Activated naive CD8-positive, alpha-beta T cell treated with anti-CD3 and anti-CD28 coated beads for 36 hours (primary cell): ENCODE results near the gene ARL15. TPM values are rescaled to one million over a fixed set of nuclear protein-coding genes. Genes with fewer than 3 reads are reported as not detected.

Source experiments
- DNase-seq: peaks from one replicate; pipeline ENCODE4 v3.0.0; 2021
- H3K27ac Mint-ChIP-seq: one replicate; pipeline ENCODE4 v1.8.0; 2022; ENCODE audit warnings: mild to moderate bottlenecking, moderate library complexity, mixed read lengths
- H3K27me3 Mint-ChIP-seq: one replicate; pipeline ENCODE4 v1.8.0; 2022; ENCODE audit warnings: mild to moderate bottlenecking, mixed read lengths
- H3K36me3 Mint-ChIP-seq: one replicate; pipeline ENCODE4 v1.8.0; 2021; ENCODE audit warnings: mild to moderate bottlenecking, mixed read lengths
- H3K4me1 Mint-ChIP-seq: one replicate; pipeline ENCODE4 v1.8.0; 2021; ENCODE audit warnings: mixed read lengths
- H3K4me3 Mint-ChIP-seq: one replicate; pipeline ENCODE4 v1.8.0; 2022; ENCODE audit warnings: mild to moderate bottlenecking, moderate library complexity, mixed read lengths
- H3K9me3 Mint-ChIP-seq: one replicate; pipeline ENCODE4 v1.8.0; 2022; ENCODE audit warnings: mixed read lengths
- total RNA-seq, 2 experiments: library from RNA; stranded (reverse); gene quantifications; one replicate each; pipeline ENCODE4 v1.2.3, GENCODE V29; 2021

The ARL15 gene
- total RNA-seq, 2 experiments from 2014 or later: 4.1 to 5.5 TPM

- Mint-ChIP-seq H3K4me3 (no peak overlapping the region), H3K27ac (no peak overlapping the region), H3K9me3 (no peaks in the 10 kb centered on the region), H3K27me3 (no peaks in the 10 kb centered on the region), H3K4me1 (no peaks in the 10 kb centered on the region), H3K36me3 (no peaks in the 10 kb centered on the region)
- no peak for DNase-seq
Measured at GRCh38 chr5:54040018-54040417, 270.4 kb downstream of the ARL15 start.

- Mint-ChIP-seq H3K27ac (no peak overlapping the region), H3K27me3 (no peaks in the 10 kb centered on the region), H3K36me3 (peaks cover 6% of the 10 kb centered on the region), H3K4me3 (no peak overlapping the region), H3K9me3 (no peaks in the 10 kb centered on the region), H3K4me1 (no peaks in the 10 kb centered on the region)
- DNase-seq: no peak
Measured at GRCh38 chr5:54037205-54037604, 273.2 kb downstream of the ARL15 start.

GRCh38 chr5:54030981-54031380 lies 279.4 kb downstream of the ARL15 start:
- DNase-seq: no peak
- H3K27ac Mint-ChIP-seq: no peak overlapping the region
- no peaks in the 10 kb centered on the region for H3K9me3 Mint-ChIP-seq
- no peaks in the 10 kb centered on the region for H3K27me3 Mint-ChIP-seq
- no peaks in the 10 kb centered on the region for H3K4me1 Mint-ChIP-seq
- no peak overlapping the region for H3K4me3 Mint-ChIP-seq
- H3K36me3 Mint-ChIP-seq: peaks cover 8% of the 10 kb centered on the region

GRCh38 chr5:54024466-54024865 lies 285.9 kb downstream of the ARL15 start:
- Mint-ChIP-seq H3K27me3 (no peaks in the 10 kb centered on the region), H3K4me3 (no peak overlapping the region), H3K27ac (no peak overlapping the region), H3K9me3 (no peaks in the 10 kb centered on the region), H3K36me3 (peaks cover 8% of the 10 kb centered on the region), H3K4me1 (peaks cover 28% of the 10 kb centered on the region)
- no peak for DNase-seq

DNA sequence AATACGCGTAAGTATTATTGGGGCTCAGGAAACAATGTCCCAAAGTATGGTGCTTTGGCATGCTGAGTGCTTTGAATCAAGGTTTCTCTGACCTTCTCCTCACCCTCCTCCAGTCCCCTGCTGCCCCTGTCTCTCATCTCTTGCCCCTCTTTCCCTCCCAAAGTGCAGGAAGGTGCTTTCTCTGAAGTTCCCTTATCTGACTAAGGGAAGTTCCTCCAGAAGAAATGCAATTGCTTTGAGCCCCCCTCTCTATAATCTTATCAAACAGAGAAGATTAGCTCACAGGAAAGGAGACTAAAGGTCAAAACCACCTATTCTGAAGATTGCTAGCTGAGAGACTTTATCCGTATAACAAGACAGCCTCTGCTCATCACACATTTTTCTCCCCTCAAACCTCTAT lies 288.1 kb downstream of the ARL15 start:
- DNase-seq: no peak
- Mint-ChIP-seq H3K27ac (peak overlapping the region; percentile 89), H3K9me3 (no peaks in the 10 kb centered on the region), H3K4me1 (peaks cover 28% of the 10 kb centered on the region), H3K36me3 (peaks cover 11% of the 10 kb centered on the region), H3K27me3 (no peaks in the 10 kb centered on the region), H3K4me3 (peak overlapping the region; percentile 73)

GRCh38 chr5:54021431-54022164 lies 288.8 kb downstream of the ARL15 start:
- peaks cover 28% of the 10 kb centered on the region for H3K4me1 Mint-ChIP-seq
- peak overlapping the region; percentile 73 for H3K4me3 Mint-ChIP-seq
- DNase-seq: no peak
- peaks cover 17% of the 10 kb centered on the region for H3K36me3 Mint-ChIP-seq
- no peaks in the 10 kb centered on the region for H3K9me3 Mint-ChIP-seq
- H3K27ac Mint-ChIP-seq: peak overlapping the region; percentile 89
- no peaks in the 10 kb centered on the region for H3K27me3 Mint-ChIP-seq

DNA sequence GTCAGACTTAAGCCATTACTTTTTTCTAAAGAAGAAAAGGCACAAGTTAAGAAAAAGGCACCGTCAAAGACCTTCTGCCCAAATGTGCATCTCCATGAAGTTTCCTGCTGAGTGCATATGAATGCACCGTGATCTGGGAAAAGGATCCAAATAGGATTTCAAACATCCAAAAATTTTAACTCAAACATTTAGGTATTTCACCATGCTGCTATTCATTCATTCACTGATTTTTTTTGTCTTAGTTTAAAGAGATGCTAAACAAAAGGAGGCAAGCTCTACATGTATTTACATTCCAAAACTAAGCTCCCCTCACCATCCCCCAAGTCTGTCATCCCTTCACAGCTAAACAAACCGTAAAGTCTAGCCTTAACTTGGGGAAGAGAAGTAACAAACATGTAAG lies 291.9 kb downstream of the ARL15 start:
- Mint-ChIP-seq H3K27me3 (no peaks in the 10 kb centered on the region), H3K4me3 (no peak overlapping the region), H3K27ac (no peak overlapping the region), H3K4me1 (peaks cover 25% of the 10 kb centered on the region), H3K9me3 (peaks cover 9% of the 10 kb centered on the region), H3K36me3 (peaks cover 34% of the 10 kb centered on the region)
- DNase-seq: no peak

DNA sequence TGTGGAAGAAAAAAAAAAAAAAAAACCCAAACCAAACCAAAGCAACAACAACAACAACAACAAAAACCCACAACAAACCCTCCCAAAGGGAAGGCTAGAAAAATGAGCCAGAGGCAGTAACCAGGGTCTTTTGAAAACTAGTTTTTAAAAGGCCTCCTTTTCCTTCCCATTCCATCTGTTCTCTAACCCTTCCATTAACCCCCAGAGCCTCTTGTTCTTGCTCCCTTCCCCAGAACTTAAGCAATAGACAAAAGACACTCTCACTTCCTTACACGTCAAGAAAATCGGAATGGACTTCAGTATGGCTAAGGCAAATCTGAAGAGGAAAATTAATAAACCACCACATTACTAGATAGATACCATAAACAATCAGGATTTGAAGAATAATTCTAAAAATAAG lies 292.8 kb downstream of the ARL15 start:
- H3K36me3 Mint-ChIP-seq: peaks cover 32% of the 10 kb centered on the region
- DNase-seq: no peak
- H3K4me3 Mint-ChIP-seq: no peak overlapping the region
- peaks cover 19% of the 10 kb centered on the region for H3K4me1 Mint-ChIP-seq
- peaks cover 9% of the 10 kb centered on the region for H3K9me3 Mint-ChIP-seq
- no peaks in the 10 kb centered on the region for H3K27me3 Mint-ChIP-seq
- H3K27ac Mint-ChIP-seq: no peak overlapping the region

GRCh38 chr5:54013556-54014194 lies 296.7 kb downstream of the ARL15 start:
- Mint-ChIP-seq H3K27me3 (no peaks in the 10 kb centered on the region), H3K9me3 (peaks cover 9% of the 10 kb centered on the region), H3K4me3 (no peak overlapping the region), H3K36me3 (peaks cover 31% of the 10 kb centered on the region), H3K27ac (no peak overlapping the region), H3K4me1 (peaks cover 2% of the 10 kb centered on the region)
- peak; percentile 11 for DNase-seq

GRCh38 chr5:54009828-54010227 lies 300.5 kb downstream of the ARL15 start:
- H3K4me3 Mint-ChIP-seq: no peak overlapping the region
- no peak for DNase-seq
- no peak overlapping the region for H3K27ac Mint-ChIP-seq
- no peaks in the 10 kb centered on the region for H3K27me3 Mint-ChIP-seq
- H3K4me1 Mint-ChIP-seq: peaks cover 2% of the 10 kb centered on the region
- peaks cover 15% of the 10 kb centered on the region for H3K36me3 Mint-ChIP-seq
- H3K9me3 Mint-ChIP-seq: peaks cover 9% of the 10 kb centered on the region

DNA sequence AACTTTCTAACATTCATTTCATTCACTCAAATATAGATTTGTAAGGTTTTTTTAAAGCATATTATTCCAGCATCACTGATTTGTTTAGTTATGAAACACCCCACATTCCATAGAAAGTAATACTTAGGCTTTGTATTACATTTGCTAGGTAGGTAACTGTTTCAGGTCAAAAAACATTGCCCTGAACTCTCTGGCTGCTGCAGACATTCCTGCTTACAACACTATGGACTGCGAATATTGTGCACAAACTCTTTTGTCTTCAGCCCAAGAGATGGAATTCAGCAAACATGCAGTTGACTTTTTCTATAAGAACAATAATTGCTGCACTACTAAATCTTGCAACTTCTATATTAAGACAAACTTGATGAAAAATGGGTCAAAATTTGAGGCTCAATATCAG lies 301.0 kb downstream of the ARL15 start:
- peaks cover 2% of the 10 kb centered on the region for H3K4me1 Mint-ChIP-seq
- no peaks in the 10 kb centered on the region for H3K27me3 Mint-ChIP-seq
- DNase-seq: no peak
- H3K4me3 Mint-ChIP-seq: no peak overlapping the region
- H3K27ac Mint-ChIP-seq: no peak overlapping the region
- peaks cover 6% of the 10 kb centered on the region for H3K9me3 Mint-ChIP-seq
- H3K36me3 Mint-ChIP-seq: peaks cover 12% of the 10 kb centered on the region

- no peaks in the 10 kb centered on the region for H3K4me1 Mint-ChIP-seq
- no peak for DNase-seq
- H3K36me3 Mint-ChIP-seq: peaks cover 4% of the 10 kb centered on the region
- H3K9me3 Mint-ChIP-seq: no peaks in the 10 kb centered on the region
- H3K4me3 Mint-ChIP-seq: no peak overlapping the region
- no peak overlapping the region for H3K27ac Mint-ChIP-seq
- H3K27me3 Mint-ChIP-seq: no peaks in the 10 kb centered on the region
Measured at GRCh38 chr5:54007827-54008777, 302.3 kb downstream of the ARL15 start.

DNA sequence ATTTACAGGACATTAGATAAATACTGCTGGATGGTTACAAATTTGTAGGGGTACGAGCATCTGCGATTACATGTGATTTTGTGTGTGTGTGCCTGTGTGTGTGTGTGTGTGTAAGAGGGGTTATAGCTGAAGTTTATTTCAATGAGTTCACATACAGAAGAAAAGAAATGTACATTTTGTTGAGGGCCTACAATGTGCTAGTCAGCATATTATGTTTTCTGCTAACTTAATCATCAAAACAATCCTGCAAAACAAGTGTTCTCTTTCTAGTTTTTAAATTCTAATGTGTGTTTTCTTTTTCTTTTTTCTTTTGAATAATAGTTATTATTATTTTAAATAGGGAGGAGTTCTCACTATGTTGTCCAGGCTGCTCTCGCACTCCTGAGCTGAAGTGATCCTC lies 305.7 kb downstream of the ARL15 start:
- H3K4me1 Mint-ChIP-seq: no peaks in the 10 kb centered on the region
- DNase-seq: no peak
- H3K27me3 Mint-ChIP-seq: no peaks in the 10 kb centered on the region
- H3K9me3 Mint-ChIP-seq: no peaks in the 10 kb centered on the region
- no peak overlapping the region for H3K4me3 Mint-ChIP-seq
- H3K36me3 Mint-ChIP-seq: no peaks in the 10 kb centered on the region
- no peak overlapping the region for H3K27ac Mint-ChIP-seq

DNA sequence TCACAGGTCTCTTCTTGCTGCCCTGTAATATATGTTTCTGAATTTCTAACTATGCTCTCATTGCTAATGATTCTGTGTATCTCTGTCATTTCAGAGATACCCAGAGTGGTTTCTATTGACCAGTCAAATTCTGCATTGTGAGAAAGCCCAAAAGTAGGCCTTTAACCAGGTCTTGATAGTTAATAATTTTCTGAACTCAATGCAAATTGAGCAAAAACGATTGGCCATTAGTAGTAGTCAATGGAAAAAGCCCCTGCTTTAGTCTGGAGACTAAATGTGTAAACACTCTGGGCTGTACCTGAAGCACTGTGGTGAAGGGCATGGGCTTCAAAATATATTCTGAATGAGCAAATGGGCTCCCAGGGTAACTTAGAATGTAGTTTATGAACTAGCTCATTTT lies 307.6 kb downstream of the ARL15 start:
- no peaks in the 10 kb centered on the region for H3K36me3 Mint-ChIP-seq
- H3K4me1 Mint-ChIP-seq: no peaks in the 10 kb centered on the region
- H3K27me3 Mint-ChIP-seq: no peaks in the 10 kb centered on the region
- DNase-seq: no peak
- H3K9me3 Mint-ChIP-seq: no peaks in the 10 kb centered on the region
- H3K4me3 Mint-ChIP-seq: no peak overlapping the region
- no peak overlapping the region for H3K27ac Mint-ChIP-seq
